Endothelial cell of umbilical vein (primary cell): ENCODE data around the gene TOP3A. TPM values are rescaled to one million over a fixed set of nuclear protein-coding genes. Genes with fewer than 3 reads are reported as not detected.

Experiments used
- BruUV-seq: library from RNA; stranded (reverse); fragments of 400-500 nt; replicated peaks from 2 replicates; lab custom pipeline; 2021; lab: Mats Ljungman, UMichigan
- CTCF ChIA-PET: fragments of 300-600, 350-600 bp; sonication (Branson Sonifier 250); formaldehyde crosslinking; loops from one replicate; lab custom pipeline; 2021; ENCODE audit warnings: antibody characterized with exemption, inconsistent platforms; lab: Charles Lee
- POLR2A ChIA-PET: fragments of 300-600, 350-600 bp; sonication (Branson Sonifier 250); formaldehyde crosslinking; loops from one replicate; lab custom pipeline; 2021; ENCODE audit warnings: antibody characterized with exemption, inconsistent platforms; lab: Charles Lee
- DNase-seq: peaks from one replicate; pipeline ENCODE4 v3.0.0-alpha.2; 2011; ENCODE audit warnings: low read depth, low spot score
- FAIRE-seq: peaks from 2 replicates; lab custom pipeline; 2011; peaks lifted over from hg19 to GRCh38; lab: Jason Lieb, UNC
- H2AFZ ChIP-seq: 2 replicates; pipeline ENCODE4 v1.6.0; 2012; ENCODE audit warnings: low read depth, low read length, control low read depth, inconsistent platforms
- H3K27ac ChIP-seq: 2 replicates; pipeline ENCODE4 v1.5.1; 2011; ENCODE audit warnings: low read depth, mild to moderate bottlenecking, control low read depth, low read length, moderate library complexity; ENCODE audit not compliant: insufficient read depth
- H3K27me3 ChIP-seq, 2 experiments: 2 replicates each; pipeline versions ENCODE4 v1.6.0 to v1.6.1; 2011; ENCODE audit warnings: low read length in 2 of 2, mixed read lengths in 1 of 2; ENCODE audit not compliant: control insufficient read depth in 2 of 2, insufficient read depth in 2 of 2
- H3K36me3 ChIP-seq, 2 experiments: 2 replicates in 1 of 2; 3 replicates in 1 of 2; pipeline ENCODE4 v1.5.1; 2011; ENCODE audit warnings: low read length in 2 of 2, mild to moderate bottlenecking in 1 of 2, moderate library complexity in 1 of 2; ENCODE audit not compliant: control insufficient read depth in 2 of 2, insufficient read depth in 2 of 2; ENCODE audit errors: extremely low read depth in 1 of 2
- H3K4me1 ChIP-seq: 3 replicates; pipeline ENCODE4 v1.5.1; 2011; ENCODE audit warnings: mild to moderate bottlenecking, low read length; ENCODE audit not compliant: control insufficient read depth, insufficient read depth; ENCODE audit errors: extremely low read depth
- H3K4me2 ChIP-seq: 2 replicates; pipeline ENCODE4 v1.6.1; 2011; ENCODE audit warnings: low read length, control low read depth, mixed read lengths; ENCODE audit not compliant: insufficient read depth
- H3K4me3 ChIP-seq, 3 experiments: fragments of 200-600 bp in 1 of 3; sonication (generic), shearing (Covaris generic) in 1 of 3; replicated peaks in 1 of 3; 2 replicates each; pipeline ENCODE4 v1.5.1; 2011 to 2016; ENCODE audit warnings: control low read depth in 3 of 3, low read length in 3 of 3, mild to moderate bottlenecking in 2 of 3, inconsistent platforms in 1 of 3, low read depth in 1 of 3, moderate library complexity in 1 of 3; ENCODE audit not compliant: insufficient read depth in 1 of 3
- H3K79me2 ChIP-seq: 2 replicates; pipeline ENCODE4 v1.6.0; 2012; ENCODE audit warnings: low read length, inconsistent platforms; ENCODE audit not compliant: control insufficient read depth, insufficient read depth
- H3K9ac ChIP-seq: replicated peaks from 2 replicates; pipeline ENCODE3; 2011; ENCODE audit warnings: low read length, control low read depth; ENCODE audit not compliant: insufficient read depth; ENCODE audit errors: extremely low read depth
- H3K9me1 ChIP-seq: replicated peaks from 3 replicates; pipeline ENCODE4 v1.6.0; 2011; ENCODE audit warnings: mild to moderate bottlenecking, low read length; ENCODE audit not compliant: control insufficient read depth, insufficient read depth; ENCODE audit errors: extremely low read depth
- H3K9me3 ChIP-seq: replicated peaks from 2 replicates; pipeline ENCODE4 v1.5.1; 2012; ENCODE audit warnings: low read length, inconsistent platforms; ENCODE audit not compliant: control insufficient read depth, insufficient read depth
- H4K20me1 ChIP-seq: replicated peaks from 2 replicates; pipeline ENCODE3; 2011; ENCODE audit warnings: mild to moderate bottlenecking, low read length; ENCODE audit not compliant: control insufficient read depth, insufficient read depth; ENCODE audit errors: extremely low read depth
- EZH2 ChIP-seq: IDR thresholded peaks from 2 replicates; pipeline ENCODE4 v1.6.1; 2012; ENCODE audit warnings: borderline replicate concordance, low read depth, mild to moderate bottlenecking, moderate library complexity, low read length, inconsistent platforms; ENCODE audit not compliant: severe bottlenecking
- FOS ChIP-seq: IDR thresholded peaks from 2 replicates; pipeline ENCODE4 v1.6.1; 2011; ENCODE audit warnings: mild to moderate bottlenecking, low read length, moderate library complexity, borderline replicate concordance; ENCODE audit not compliant: insufficient read depth
- GATA2 ChIP-seq: IDR thresholded peaks from 2 replicates; pipeline ENCODE4 v1.7.0; 2011; ENCODE audit warnings: low read depth, mild to moderate bottlenecking, moderate library complexity, mixed read lengths, low read length; ENCODE audit not compliant: insufficient read length, insufficient read depth
- JUN ChIP-seq: IDR thresholded peaks from 2 replicates; pipeline ENCODE4 v1.6.1; 2011; ENCODE audit warnings: borderline replicate concordance, low read depth; ENCODE audit not compliant: insufficient read length, insufficient read depth
- MYC ChIP-seq: IDR thresholded peaks from one replicate; pipeline ENCODE4 v1.6.1; 2011; ENCODE audit warnings: mild to moderate bottlenecking, low read depth, low read length
- POLR2A ChIP-seq: IDR thresholded peaks from 2 replicates; pipeline ENCODE4 v1.6.1; 2012; ENCODE audit warnings: low read depth, mild to moderate bottlenecking, control low read depth, low read length
- POLR2AphosphoS5 ChIP-seq: IDR thresholded peaks from 2 replicates; pipeline ENCODE4 v1.6.1; 2012; ENCODE audit warnings: low read depth, mild to moderate bottlenecking, control low read depth, low read length, moderate library complexity; ENCODE audit not compliant: insufficient read depth
- dilution Hi-C: fragments of 300-500 bp; cut with MboI; formaldehyde crosslinking; loops from one replicate; pipeline ENCODE4 v1.15.0; 2019; ENCODE audit warnings: low sequenced_read_pairs; ENCODE audit not compliant: extremely low pct_ligation_motif_present
- intact Hi-C: fragments of 100-400 bp; cut with micrococcal nuclease; formaldehyde crosslinking; loops from one replicate; pipeline ENCODE4 v1.10.0; 2022
- polyA plus RNA-seq, 4 experiments: library from polyadenylated mRNA; depleted of rRNA in 3 of 4; stranded (reverse) in 3 of 4; unstranded in 1 of 4; fragments of >200 nt; gene quantifications; 2 replicates each; pipeline versions ENCODE4 v1.2.1 to v1.2.3, GENCODE V29; 2011 to 2012; ENCODE audit warnings: missing spikeins in 1 of 4
- total RNA-seq: library from RNA; stranded (reverse); gene quantifications from 2 replicates; pipeline ENCODE4 v1.2.3, GENCODE V29; 2021
- TF ChIP-seq, protein P1 (sequence below), 2 donors: IDR thresholded peaks; 1 replicate in 1 of 2; 2 replicates in 1 of 2; pipeline ENCODE4 v1.5.1; 2011; ENCODE audit warnings: low read length in 2 of 2, mild to moderate bottlenecking in 2 of 2, moderate library complexity in 2 of 2, control low read depth in 1 of 2, inconsistent platforms in 1 of 2, low read depth in 1 of 2; ENCODE audit not compliant: insufficient read depth in 1 of 2; ENCODE audit errors: extremely low read depth in 1 of 2
- TF ChIP-seq, protein P2 (sequence below): IDR thresholded peaks from 2 replicates; pipeline ENCODE4 v1.6.1; 2011; ENCODE audit not compliant: insufficient read depth, insufficient read length

Gene TOP3A
- total and polyA plus RNA-seq, 2 donors (not counting 3 experiments of a cell fraction or from before 2014, with no cell fraction given): 20.4 to 53.1 TPM

DNA sequence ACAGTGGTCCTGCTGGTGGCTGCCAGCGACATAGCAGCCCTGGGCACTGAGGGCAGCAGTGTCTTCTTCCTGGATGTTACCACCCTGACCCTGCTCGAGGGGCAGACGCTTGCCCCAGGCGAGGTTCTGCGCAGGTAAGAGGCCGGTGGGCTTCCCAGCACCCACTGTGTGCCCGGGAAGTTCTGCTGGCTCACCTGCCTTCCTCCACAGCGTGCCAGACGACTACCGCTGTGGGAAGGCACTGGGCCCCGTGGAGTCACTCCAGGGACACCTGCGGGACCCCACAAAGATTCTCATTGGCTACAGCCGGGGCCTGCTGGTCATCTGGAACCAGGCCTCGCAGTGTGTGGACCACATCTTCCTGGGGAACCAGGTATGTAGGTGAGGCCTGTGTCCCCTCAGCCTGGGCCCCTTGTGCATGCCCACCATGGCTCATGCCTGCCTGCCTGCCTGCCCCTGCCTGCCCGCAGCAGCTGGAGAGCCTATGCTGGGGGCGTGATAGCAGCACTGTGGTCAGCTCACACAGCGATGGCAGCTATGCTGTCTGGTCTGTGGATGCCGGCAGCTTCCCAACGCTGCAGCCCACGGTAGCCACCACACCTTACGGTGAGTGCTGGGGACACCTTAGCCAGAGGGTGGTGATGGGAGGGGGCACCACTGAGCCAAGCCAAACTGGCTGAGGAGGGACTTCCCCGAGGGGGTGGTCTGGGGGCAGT, 80.8 kb downstream of the TOP3A start:
- peaks cover 6 to 41% of the 10 kb centered on the region in 2 experiments for H3K36me3 ChIP-seq
- TF ChIP-seq, protein P1, sequence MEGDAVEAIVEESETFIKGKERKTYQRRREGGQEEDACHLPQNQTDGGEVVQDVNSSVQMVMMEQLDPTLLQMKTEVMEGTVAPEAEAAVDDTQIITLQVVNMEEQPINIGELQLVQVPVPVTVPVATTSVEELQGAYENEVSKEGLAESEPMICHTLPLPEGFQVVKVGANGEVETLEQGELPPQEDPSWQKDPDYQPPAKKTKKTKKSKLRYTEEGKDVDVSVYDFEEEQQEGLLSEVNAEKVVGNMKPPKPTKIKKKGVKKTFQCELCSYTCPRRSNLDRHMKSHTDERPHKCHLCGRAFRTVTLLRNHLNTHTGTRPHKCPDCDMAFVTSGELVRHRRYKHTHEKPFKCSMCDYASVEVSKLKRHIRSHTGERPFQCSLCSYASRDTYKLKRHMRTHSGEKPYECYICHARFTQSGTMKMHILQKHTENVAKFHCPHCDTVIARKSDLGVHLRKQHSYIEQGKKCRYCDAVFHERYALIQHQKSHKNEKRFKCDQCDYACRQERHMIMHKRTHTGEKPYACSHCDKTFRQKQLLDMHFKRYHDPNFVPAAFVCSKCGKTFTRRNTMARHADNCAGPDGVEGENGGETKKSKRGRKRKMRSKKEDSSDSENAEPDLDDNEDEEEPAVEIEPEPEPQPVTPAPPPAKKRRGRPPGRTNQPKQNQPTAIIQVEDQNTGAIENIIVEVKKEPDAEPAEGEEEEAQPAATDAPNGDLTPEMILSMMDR (IDR thresholded peaks at IDR 0.05; ENCODE audit: extremely low read depth in 1 of 2, insufficient read depth in 1 of 2, low read depth in 1 of 2, low read length in 2 of 2): no peak
- TF ChIP-seq POLR2AphosphoS5 (no peak), EZH2 (no peak), JUN (no peak), FOS (no peak), GATA2 (no peak), MYC (no peak), POLR2A (no peak)
- TF ChIP-seq, protein P2, sequence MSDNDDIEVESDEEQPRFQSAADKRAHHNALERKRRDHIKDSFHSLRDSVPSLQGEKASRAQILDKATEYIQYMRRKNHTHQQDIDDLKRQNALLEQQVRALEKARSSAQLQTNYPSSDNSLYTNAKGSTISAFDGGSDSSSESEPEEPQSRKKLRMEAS: no peak
- DNase-seq (no peak), FAIRE-seq (no peak)
- H3K4me1 ChIP-seq: peaks cover 13% of the 10 kb centered on the region
- H3K27ac ChIP-seq: no peak overlapping the region
- H3K4me2 ChIP-seq: no peak overlapping the region
- CTCF ChIA-PET: interaction anchor here (1.2 kb wide), 1 partner anchor 10 kb away, joined by 3 read pairs; no protein-coding TSS in a partner anchor
- dilution Hi-C loops (no loop called here), intact Hi-C loops (loop anchor here (2.0 kb wide), 1 partner anchor 81 kb away; the partner anchor contains the start of genes SMCR8 and TOP3A)
- no peak overlapping the region for H3K4me3 ChIP-seq
- no peaks in the 10 kb centered on the region for H3K27me3 ChIP-seq
- no peaks in the 10 kb centered on the region for H3K9me1 ChIP-seq
- H3K9me3 ChIP-seq: no peaks in the 10 kb centered on the region
- no peak overlapping the region for H2AFZ ChIP-seq
- BruUV-seq: no TSS peak
- no peak overlapping the region for H3K9ac ChIP-seq
- peaks cover 13% of the 10 kb centered on the region for H3K79me2 ChIP-seq
- POLR2A ChIA-PET: no interaction called here
- H4K20me1 ChIP-seq: no peaks in the 10 kb centered on the region
